HG02642 (cell line): ENCODE results near the gene SDK2.
"Not testable (repeated sequence)": the region's sequence is repeated elsewhere in the genome, so short reads cannot be mapped to it uniquely, and the experiment has no call there.

Experiments
- ATAC-seq: cut with Tn5 transposase; IDR thresholded peaks from one replicate; pipeline ENCODE4 v1.9.1; 2021; ENCODE audit warnings: mild to moderate bottlenecking; ENCODE audit not compliant: unreplicated experiment, poor library complexity

SDK2 gene

GRCh38 chr17:73342541-73343167 is 301.6 kb downstream of the SDK2 start:
- no peak for ATAC-seq

- ATAC-seq: no peak
Measured at GRCh38 chr17:73342050-73342522, 302.2 kb downstream of the SDK2 start.

GRCh38 chr17:73341350-73342049 is 302.7 kb downstream of the SDK2 start:
- ATAC-seq: no peak

GRCh38 chr17:73340093-73340596 is 304.1 kb downstream of the SDK2 start:
- no peak for ATAC-seq

- no peak for ATAC-seq
Measured at GRCh38 chr17:73338566-73339197, 305.6 kb downstream of the SDK2 start.

- no peak for ATAC-seq
Measured at GRCh38 chr17:73338050-73338521, 306.2 kb downstream of the SDK2 start.

- no peak for ATAC-seq
Measured at GRCh38 chr17:73337330-73337710, 306.9 kb downstream of the SDK2 start.

- ATAC-seq: no peak
Measured at GRCh38 chr17:73336408-73337329, 307.6 kb downstream of the SDK2 start.

GRCh38 chr17:73335591-73336407 is 308.4 kb downstream of the SDK2 start:
- no peak for ATAC-seq

GRCh38 chr17:73334771-73335513 is 309.3 kb downstream of the SDK2 start:
- no peak for ATAC-seq

GRCh38 chr17:73333445-73333844 is 310.8 kb downstream of the SDK2 start:
- ATAC-seq: not testable (repeated sequence)

GRCh38 chr17:73331060-73331459 is 313.2 kb downstream of the SDK2 start:
- no peak for ATAC-seq

- ATAC-seq: no peak
Measured at GRCh38 chr17:73327676-73328075, 316.6 kb downstream of the SDK2 start.

GRCh38 chr17:73325527-73325842 is 318.8 kb downstream of the SDK2 start:
- no peak for ATAC-seq

- ATAC-seq: no peak
Measured at GRCh38 chr17:73324711-73325526, 319.3 kb downstream of the SDK2 start.

GRCh38 chr17:73324160-73324475 is 320.1 kb downstream of the SDK2 start:
- no peak for ATAC-seq

GRCh38 chr17:73323409-73324159 is 320.7 kb downstream of the SDK2 start:
- ATAC-seq: no peak
